PC-9 (cell line): ENCODE data around the gene ADAMTS19. TPM values are rescaled to one million over a fixed set of nuclear protein-coding genes. Genes with fewer than 3 reads are reported as not detected.

Experiments used
- BruUV-seq: library from RNA; stranded (reverse); fragments of 400-500 nt; replicated peaks from 2 replicates; lab custom pipeline; 2021; lab: Mats Ljungman, UMichigan
- CTCF ChIA-PET: fragments of 300-600 bp; sonication (Branson Sonifier 250); formaldehyde crosslinking; loops from one replicate; lab custom pipeline; 2022; ENCODE audit warnings: antibody characterized with exemption; lab: Charles Lee
- POLR2A ChIA-PET: fragments of 300-600 bp; sonication (Branson Sonifier 250); formaldehyde crosslinking; loops from one replicate; lab custom pipeline; 2022; ENCODE audit warnings: antibody characterized with exemption; ENCODE audit not compliant: unreplicated experiment; lab: Charles Lee
- DNase-seq, 2 experiments: peaks; one replicate each; pipeline versions ENCODE4 v3.0.0 to v3.0.0-alpha.2; 2015 to 2022; ENCODE audit warnings: mixed read lengths in 1 of 2
- H2AFZ ChIP-seq: fragments of 200-600 bp; sonication (generic); 2 replicates; pipeline ENCODE4 v1.8.1; 2017; ENCODE audit warnings: antibody characterized with exemption
- H3F3A ChIP-seq: fragments of 200-600 bp; sonication (generic); 2 replicates; pipeline ENCODE4 v1.8.1; 2017; ENCODE audit warnings: antibody characterized with exemption, mild to moderate bottlenecking, low read depth; ENCODE audit not compliant: insufficient read depth
- H3K27ac ChIP-seq: fragments of 200-600 bp; sonication (generic); 2 replicates; pipeline ENCODE4 v1.6.1; 2016; ENCODE audit warnings: mixed run types
- H3K27me3 ChIP-seq: fragments of 200-600 bp; sonication (generic); 2 replicates; pipeline ENCODE4 v1.6.1; 2016; ENCODE audit warnings: low read depth, mixed run types; ENCODE audit not compliant: insufficient read depth
- H3K36me3 ChIP-seq: fragments of 200-600 bp; sonication (generic); 2 replicates; pipeline ENCODE4 v1.6.1; 2016; ENCODE audit warnings: low read depth, mixed run types
- H3K4me1 ChIP-seq: fragments of 200-600 bp; sonication (generic); replicated peaks from 2 replicates; pipeline ENCODE4 v1.6.1; 2016; ENCODE audit warnings: mixed run types; ENCODE audit not compliant: insufficient read depth
- H3K4me2 ChIP-seq: fragments of 200-600 bp; sonication (generic); 2 replicates; pipeline ENCODE4 v1.6.1; 2017; ENCODE audit warnings: mixed run types
- H3K4me3 ChIP-seq: fragments of 200-600 bp; sonication (generic); 2 replicates; pipeline ENCODE4 v1.6.1; 2016; ENCODE audit warnings: mixed run types
- H3K79me2 ChIP-seq: fragments of 200-600 bp; sonication (generic); 2 replicates; pipeline ENCODE4 v1.6.1; 2017; ENCODE audit warnings: low read depth, mixed run types
- H3K9me2 ChIP-seq: fragments of 200-600 bp; sonication (generic); 2 replicates; pipeline ENCODE4 v1.8.1; 2017; ENCODE audit warnings: mild to moderate bottlenecking; ENCODE audit not compliant: insufficient read depth
- H3K9me3 ChIP-seq: fragments of 200-600 bp; sonication (generic); 2 replicates; pipeline ENCODE4 v1.8.1; 2016; ENCODE audit warnings: low read depth; ENCODE audit not compliant: insufficient read depth
- H4K20me1 ChIP-seq: fragments of 200-600 bp; sonication (generic); 2 replicates; pipeline ENCODE4 v1.8.1; 2017; ENCODE audit not compliant: insufficient read depth
- EZH2 ChIP-seq: fragments of 200-600 bp; sonication (generic); IDR thresholded peaks from 2 replicates; pipeline ENCODE4 v1.8.0; 2017; ENCODE audit warnings: antibody characterized with exemption, low read depth
- intact Hi-C: fragments of 100-400 bp; cut with micrococcal nuclease; formaldehyde crosslinking; loops from one replicate; pipeline ENCODE4 v1.10.0; 2022; ENCODE audit not compliant: unreplicated experiment
- total RNA-seq: library from RNA; stranded (reverse); gene quantifications from 2 replicates; pipeline ENCODE4 v1.2.3, GENCODE V29; 2021
- TF ChIP-seq, protein P1 (sequence below): fragments of 200-600 bp; sonication (generic); conservative IDR thresholded peaks from 2 replicates; pipeline ENCODE4 v1.6.1; 2017; ENCODE audit warnings: mixed run types, antibody characterized with exemption, mild to moderate bottlenecking, moderate library complexity

Gene ADAMTS19
- total RNA-seq, 1 experiment from 2014 or later, result not detected

DNA sequence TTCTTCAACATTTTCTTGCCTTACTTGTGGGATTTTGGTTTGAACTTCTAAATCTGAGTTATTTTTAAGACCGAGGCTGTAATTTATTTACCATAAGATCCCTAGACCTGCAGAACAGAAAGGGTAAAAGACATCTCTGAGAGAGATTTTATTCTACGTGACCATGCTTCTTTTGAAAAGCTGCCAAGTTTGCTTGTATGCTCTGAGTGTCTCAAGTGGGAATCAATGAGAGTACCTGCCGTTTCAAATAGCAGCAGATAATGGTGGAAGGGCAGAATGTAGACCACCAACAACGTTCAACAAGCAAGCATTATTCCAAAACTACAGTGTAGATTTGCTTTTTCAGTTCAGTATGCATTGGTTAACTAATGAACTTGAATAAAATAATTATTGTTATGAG is 179.2 kb downstream of the ADAMTS19 start:
- Histone ChIP-seq H2AFZ (no peak overlapping the region), H3K27me3 (no peaks in the 10 kb centered on the region), H3K9me2 (no peaks in the 10 kb centered on the region), H3F3A (no peaks in the 10 kb centered on the region), H3K4me2 (no peak overlapping the region), H4K20me1 (no peaks in the 10 kb centered on the region), H3K27ac (no peak overlapping the region), H3K4me1 (no peaks in the 10 kb centered on the region), H3K4me3 (no peak overlapping the region), H3K36me3 (no peaks in the 10 kb centered on the region), H3K9me3 (no peaks in the 10 kb centered on the region), H3K79me2 (no peaks in the 10 kb centered on the region)
- intact Hi-C loops, result no loop called here
- no TSS peak for BruUV-seq
- no peak for DNase-seq
- ChIA-PET CTCF (no interaction called here), POLR2A (no interaction called here)
- TF ChIP-seq, protein P1, sequence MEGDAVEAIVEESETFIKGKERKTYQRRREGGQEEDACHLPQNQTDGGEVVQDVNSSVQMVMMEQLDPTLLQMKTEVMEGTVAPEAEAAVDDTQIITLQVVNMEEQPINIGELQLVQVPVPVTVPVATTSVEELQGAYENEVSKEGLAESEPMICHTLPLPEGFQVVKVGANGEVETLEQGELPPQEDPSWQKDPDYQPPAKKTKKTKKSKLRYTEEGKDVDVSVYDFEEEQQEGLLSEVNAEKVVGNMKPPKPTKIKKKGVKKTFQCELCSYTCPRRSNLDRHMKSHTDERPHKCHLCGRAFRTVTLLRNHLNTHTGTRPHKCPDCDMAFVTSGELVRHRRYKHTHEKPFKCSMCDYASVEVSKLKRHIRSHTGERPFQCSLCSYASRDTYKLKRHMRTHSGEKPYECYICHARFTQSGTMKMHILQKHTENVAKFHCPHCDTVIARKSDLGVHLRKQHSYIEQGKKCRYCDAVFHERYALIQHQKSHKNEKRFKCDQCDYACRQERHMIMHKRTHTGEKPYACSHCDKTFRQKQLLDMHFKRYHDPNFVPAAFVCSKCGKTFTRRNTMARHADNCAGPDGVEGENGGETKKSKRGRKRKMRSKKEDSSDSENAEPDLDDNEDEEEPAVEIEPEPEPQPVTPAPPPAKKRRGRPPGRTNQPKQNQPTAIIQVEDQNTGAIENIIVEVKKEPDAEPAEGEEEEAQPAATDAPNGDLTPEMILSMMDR, result no peak
- TF ChIP-seq EZH2, result no peak

DNA sequence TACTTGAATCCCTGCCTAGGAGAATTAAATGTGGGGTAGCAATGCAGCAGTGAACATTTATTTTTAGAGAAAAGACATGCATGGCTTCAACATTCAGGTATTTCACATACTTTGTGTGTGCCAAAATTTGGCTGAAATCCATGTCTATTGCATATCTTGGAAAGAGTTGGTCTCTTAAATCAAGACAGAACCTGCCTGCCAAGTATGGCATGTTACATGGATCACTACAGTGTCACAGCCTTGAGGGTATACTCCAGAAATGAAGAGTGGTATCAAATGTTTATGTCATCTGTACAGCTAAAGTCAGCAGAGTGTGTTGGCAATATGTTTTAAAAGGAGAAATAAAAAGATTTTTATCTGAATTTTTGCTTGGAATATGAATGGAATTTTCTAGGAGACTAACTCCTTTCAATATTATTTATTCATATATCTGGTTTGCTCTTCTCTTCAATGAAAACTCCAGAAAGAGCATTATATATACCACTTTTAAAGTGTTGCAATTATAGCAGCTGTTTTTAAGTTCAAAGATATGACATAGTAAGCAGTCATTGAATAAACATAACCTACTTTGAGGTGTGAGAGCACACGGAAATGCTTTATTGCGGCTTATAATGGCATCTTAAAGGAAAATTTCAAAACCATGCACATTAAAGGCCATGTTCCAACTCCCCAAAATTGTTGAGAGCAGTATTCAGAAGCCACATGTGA is 192.4 kb downstream of the ADAMTS19 start:
- no peak overlapping the region for H3K4me2 ChIP-seq
- H3K27ac ChIP-seq, result no peak overlapping the region
- POLR2A ChIA-PET, result interaction anchor here (0.6 kb wide), 1 partner anchor 150 kb away, joined by 3 read pairs; no protein-coding TSS in a partner anchor
- CTCF ChIA-PET, result no interaction called here
- no TSS peak for BruUV-seq
- no peak overlapping the region for H3K4me3 ChIP-seq
- H3K79me2 ChIP-seq, result no peaks in the 10 kb centered on the region
- H3K4me1 ChIP-seq, result no peaks in the 10 kb centered on the region
- no peaks in the 10 kb centered on the region for H3K27me3 ChIP-seq
- H2AFZ ChIP-seq, result no peak overlapping the region
- no peaks in the 10 kb centered on the region for H3K36me3 ChIP-seq
- no peaks in the 10 kb centered on the region for H3F3A ChIP-seq
- intact Hi-C loops, result no loop called here
- no peak for TF ChIP-seq EZH2
- TF ChIP-seq, protein P1, result no peak
- no peaks in the 10 kb centered on the region for H4K20me1 ChIP-seq
- H3K9me2 ChIP-seq, result no peaks in the 10 kb centered on the region
- no peaks in the 10 kb centered on the region for H3K9me3 ChIP-seq
- DNase-seq, result no peak

DNA sequence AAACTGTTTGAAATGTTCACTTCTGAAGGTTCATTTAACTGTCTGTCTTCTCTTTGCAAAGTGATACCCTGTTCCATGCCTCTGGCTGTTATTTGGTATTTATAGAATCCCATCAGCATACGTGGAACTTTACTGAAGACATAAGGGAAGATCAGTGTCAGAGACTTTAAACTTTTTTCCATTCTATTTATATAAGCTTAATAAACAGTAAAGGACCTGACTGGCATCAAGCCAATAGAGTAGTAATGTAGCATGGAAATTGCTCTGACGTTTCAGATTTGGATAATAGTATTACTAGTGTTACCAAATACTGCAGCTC is 192.9 kb downstream of the ADAMTS19 start:
- Histone ChIP-seq H2AFZ (no peak overlapping the region), H4K20me1 (no peaks in the 10 kb centered on the region), H3K4me2 (no peak overlapping the region), H3K9me3 (no peaks in the 10 kb centered on the region), H3K36me3 (no peaks in the 10 kb centered on the region), H3K27me3 (no peaks in the 10 kb centered on the region), H3K79me2 (no peaks in the 10 kb centered on the region), H3K9me2 (no peaks in the 10 kb centered on the region), H3K27ac (no peak overlapping the region), H3F3A (no peaks in the 10 kb centered on the region), H3K4me3 (no peak overlapping the region), H3K4me1 (no peaks in the 10 kb centered on the region)
- no TSS peak for BruUV-seq
- POLR2A ChIA-PET, result no interaction called here
- TF ChIP-seq EZH2, result no peak
- TF ChIP-seq, protein P1, result no peak
- intact Hi-C loops, result no loop called here
- CTCF ChIA-PET, result no interaction called here
- no peak for DNase-seq
